ENCODE data around the gene KIRREL3.
"Not testable (repeated sequence)": the region's sequence is repeated elsewhere in the genome, so short reads cannot be mapped to it uniquely, and the experiment has no call there.

The KIRREL3 gene

GRCh38 chr11:126996036-126996804 lies 4.3 kb downstream of the KIRREL3 start:
- DNase-seq: no peak

DNA sequence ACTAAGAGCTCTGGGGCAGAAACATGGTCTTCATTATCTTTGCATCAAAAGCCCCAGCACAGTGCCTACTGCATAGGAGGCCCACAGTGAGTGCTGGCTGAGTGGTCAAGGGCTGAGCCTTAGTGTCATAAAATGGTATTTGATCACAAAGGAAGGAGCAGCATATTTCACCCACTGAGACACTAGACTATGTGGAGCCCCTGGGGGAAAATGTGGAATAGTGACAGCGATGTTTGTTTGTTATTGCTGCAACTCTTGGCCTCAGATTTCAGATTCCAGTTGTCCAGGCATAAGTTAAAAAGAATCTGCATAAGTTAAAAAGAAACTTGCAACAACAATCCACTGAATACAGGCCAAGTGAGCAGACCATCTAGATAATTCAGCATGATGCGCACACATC lies 7.0 kb downstream of the KIRREL3 start:
- no peak for DNase-seq

DNA sequence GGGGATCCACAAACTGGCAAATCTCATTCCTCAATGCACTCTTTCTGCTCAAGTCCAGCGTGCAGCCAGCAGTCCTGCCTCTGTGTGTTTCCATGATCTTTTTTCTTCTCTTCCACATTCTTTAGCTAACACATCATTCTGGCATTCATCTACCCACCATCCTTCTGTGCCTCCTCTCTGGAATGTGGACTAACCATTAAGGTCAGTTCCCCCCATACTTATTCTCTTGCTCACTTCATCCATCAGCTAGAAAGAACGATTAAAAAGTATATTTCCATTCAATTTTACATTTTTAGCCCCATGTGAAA lies 7.8 kb downstream of the KIRREL3 start:
- no peak for DNase-seq

DNA sequence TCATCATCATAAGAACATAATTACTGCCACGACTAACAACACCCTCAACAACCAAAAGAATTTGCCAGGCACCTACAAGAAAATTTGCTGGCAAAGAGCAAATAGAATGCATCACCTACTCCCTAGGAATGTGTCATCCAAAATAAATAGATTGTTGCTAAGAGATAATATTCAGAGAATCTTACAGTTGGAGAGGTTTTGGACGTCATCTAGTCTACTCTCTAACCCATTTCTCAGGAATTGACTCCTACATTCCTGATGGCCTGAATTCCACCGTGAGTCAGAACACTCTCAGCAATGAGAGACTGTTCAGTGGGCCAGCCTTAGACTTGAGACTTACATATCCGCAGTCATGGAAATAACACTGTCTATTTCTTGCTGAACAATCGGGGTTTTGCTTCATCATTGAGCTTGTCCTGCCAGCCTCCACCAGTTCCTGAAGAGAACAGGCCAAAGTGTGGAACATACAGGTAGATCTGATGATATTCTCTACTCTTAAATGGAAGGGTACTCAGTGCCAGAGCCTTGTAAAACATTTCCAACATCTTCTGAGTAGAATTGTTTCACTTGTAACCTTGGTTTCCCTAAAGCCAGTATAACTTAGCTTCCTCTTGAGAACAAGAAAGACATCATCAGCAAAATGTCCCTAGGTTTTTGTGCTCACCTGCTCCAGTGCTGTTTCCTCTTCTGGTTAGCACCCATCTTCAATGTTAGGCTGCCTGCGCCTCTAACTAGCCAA lies 8.3 kb downstream of the KIRREL3 start:
- no peak for DNase-seq

- no peak for DNase-seq
Observed at GRCh38 chr11:126991596-126991995, 9.0 kb downstream of the KIRREL3 start.

GRCh38 chr11:126990716-126991480 lies 9.7 kb downstream of the KIRREL3 start:
- no peak for DNase-seq

DNA sequence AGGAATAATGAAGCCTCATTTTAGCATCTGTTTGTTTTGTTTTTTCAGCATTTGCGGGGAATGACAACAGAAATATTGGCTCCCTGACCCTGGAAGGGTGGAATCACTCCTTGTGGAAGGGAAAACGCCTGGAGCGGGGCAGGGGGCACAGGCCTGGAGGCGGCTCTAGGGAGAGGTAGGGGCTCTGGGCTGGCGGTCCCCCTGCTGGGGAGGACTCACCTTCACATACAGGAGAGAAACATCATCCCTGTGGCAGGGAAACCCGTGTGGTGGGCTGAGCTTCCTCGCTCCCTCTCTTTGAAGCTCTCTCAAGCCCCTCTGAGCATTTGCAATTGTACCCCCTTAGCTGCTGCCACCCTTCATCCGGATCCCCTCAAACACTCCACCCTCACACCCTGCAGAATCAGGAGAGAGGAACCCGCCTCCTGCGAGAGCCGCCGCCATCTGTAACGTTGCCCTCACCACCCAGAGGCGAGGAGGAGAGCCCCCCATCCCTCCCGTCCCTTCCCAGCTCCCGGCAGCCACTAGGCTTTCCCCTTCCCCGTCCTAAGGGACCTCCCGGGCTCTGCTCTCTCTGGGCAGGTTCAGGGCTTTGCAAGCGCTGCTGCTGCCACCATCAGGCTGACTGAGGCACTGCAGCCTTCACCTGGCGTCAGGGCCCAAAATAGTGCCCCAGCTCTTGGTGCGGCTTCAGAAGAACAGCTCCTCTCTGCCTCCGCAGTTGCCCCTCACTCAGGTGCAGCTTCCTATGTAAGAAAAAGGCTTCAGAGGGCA lies 10.4 kb downstream of the KIRREL3 start:
- peak; percentile 52 to 72 (median 60) for DNase-seq

GRCh38 chr11:126988655-126989054 lies 11.9 kb downstream of the KIRREL3 start:
- no peak for DNase-seq

DNA sequence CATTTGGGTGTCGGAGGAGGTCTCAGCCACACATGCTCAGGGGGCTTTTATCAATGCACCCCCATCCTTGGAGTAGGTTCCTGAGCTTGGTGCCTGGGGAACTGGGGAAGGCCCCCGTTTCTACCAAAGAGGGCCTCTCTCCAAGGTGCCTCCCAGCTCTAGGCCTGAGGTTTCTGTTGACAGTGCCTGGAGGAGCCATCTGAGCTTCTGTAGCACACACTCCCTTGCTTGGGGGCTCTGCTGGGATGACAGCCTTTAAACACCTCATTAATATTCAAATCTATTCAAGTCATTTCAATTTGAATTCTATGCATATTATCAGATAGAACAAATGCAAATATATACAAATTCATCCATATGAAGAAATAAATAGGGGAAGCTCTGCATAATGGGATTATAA lies 18.9 kb downstream of the KIRREL3 start:
- DNase-seq: peak in 1 of 3 donors; percentile 7

DNA sequence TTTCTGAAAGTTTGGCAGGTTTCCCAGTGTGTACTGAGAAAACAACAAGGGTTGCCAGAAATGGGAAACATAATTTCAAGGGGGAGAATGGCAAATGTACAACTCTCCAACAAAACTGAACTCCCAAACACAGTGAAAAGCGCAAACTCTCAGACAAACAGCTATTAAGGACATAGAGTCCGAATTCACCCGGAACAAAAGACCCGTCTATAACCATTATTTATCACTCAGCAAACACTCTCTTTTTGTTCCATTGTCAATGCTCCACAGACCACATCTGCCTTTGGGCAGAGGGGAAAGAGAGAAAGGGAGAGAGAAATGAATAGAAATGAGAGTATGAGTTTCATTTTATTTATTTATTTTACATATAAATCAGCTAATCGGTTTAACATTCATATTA lies 21.7 kb downstream of the KIRREL3 start:
- DNase-seq: no peak

GRCh38 chr11:126978165-126978564 lies 22.4 kb downstream of the KIRREL3 start:
- no peak for DNase-seq

- DNase-seq: no peak
Observed at GRCh38 chr11:126973051-126973450, 27.5 kb downstream of the KIRREL3 start.

DNA sequence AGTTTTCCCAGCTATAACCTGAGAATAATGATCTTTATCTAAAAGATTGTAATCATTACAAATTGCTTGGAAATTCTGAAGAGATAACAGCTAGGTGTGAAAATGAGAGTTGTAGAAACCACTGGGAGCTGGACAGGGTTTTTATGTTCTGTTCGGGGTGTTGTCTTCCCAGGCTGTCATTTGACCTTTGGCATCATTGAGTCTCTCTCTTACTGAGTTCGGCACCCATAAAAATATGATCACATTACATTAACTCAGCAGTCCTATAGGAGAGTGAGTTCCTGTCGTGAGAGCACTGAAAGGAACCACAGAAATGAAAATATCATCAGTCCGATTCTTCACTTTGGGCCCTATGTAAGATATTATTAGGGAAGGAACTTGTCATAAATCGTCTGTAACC lies 29.3 kb downstream of the KIRREL3 start:
- DNase-seq: no peak

DNA sequence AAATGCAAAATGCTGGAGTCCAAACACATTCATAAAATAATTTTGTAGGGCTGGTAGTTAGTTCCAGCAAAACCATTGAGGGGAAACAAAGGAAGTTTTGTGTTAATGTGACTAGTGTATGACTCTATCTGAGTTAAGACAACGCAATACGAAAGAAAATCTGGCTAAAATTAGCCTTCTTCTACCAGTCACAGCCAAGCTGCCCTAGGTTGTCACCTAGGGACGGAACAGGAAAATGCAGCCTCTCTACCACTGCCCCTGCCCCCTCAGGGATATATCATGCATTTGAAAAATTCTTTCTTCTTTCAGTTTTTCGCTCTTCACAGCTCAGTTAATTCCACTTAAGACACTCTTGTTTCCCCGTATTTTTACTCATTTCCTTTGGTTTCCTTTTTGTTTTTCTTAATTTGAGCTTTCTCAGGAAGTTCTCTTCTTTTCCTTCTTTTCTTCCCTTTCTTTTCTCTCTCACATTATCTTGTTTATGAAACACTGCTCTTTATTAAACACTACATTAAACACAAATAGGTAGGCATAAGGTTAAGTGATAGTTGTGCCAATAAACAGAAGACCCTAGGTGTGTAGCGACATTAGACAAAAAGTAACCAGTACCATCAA lies 30.6 kb downstream of the KIRREL3 start:
- DNase-seq: no peak

DNA sequence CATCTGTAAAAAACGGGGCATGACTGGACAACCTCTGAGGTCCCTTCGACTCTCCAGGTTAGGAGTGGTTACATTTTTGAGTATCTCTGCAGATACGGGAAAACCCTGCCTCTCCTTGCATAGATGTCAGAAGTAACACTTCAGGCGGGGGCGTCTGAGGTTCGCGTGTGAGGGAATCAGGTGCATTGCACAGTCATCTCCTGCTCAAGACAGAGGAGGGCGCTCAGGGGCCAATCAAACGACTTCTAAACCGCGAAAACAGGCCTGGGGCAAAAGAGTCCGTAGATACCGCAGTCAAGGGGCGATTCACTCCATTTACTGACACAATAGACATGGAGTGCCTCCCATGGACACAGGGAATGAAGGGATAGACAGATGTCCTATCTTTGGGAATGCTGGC lies 31.7 kb downstream of the KIRREL3 start:
- no peak for DNase-seq

DNA sequence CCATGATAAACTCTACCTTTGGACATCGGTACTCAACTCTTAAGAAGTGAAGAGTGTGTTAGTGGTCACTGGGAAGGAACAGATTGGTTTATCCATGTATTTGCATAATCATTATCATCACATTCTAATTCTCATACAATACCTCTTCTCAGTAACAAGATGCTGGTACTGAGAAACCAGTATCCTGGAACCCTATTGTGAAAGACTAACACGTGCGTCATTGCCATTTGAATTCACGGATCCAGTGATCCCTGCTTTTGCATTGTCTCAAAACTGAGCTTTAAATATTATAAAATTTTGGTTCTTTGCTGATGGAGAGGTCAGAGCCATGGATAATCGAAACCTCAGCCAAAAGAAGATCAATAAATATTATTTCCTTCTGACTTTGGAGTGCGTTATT lies 35.2 kb downstream of the KIRREL3 start:
- no peak for DNase-seq

- DNase-seq: no peak
Observed at GRCh38 chr11:126963603-126964363, 36.8 kb downstream of the KIRREL3 start.

DNA sequence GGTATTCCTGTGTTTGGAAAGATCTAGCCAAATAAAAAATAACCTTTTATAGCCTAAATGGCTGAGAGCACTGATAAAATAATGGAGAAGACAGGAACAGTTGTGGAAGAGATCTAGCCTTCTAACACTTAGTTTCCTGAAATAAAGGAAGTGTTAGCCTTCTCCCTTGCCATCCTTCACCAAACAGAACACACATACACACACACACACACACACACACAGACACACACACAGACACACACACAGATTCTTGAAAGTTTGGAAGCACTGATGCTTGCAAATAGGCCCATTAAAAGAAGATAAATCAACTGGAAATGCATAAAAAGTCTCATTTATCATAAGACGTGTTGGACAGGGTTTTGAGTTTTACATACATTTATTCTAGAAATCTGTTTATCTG lies 37.5 kb downstream of the KIRREL3 start:
- DNase-seq: no peak

DNA sequence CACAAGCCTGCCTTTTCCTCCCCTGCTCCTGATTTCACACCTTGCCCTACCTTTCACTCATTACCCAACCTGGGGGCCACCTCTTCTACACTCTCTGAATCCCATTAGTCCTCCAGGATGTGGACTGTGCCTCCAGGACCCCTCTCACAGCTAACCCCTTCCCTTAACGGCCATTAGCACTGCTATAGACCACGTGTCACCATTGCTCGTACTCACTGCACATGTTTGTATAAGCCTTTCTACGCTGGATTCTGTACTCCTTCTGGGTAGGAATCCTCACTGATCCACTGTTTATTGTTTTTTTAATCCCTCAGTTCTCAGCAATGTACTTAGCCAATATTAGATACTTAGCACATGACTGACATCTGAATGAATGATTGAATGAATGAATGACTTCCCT lies 40.9 kb downstream of the KIRREL3 start:
- DNase-seq: no peak

GRCh38 chr11:126956635-126957034 lies 43.9 kb downstream of the KIRREL3 start:
- no peak for DNase-seq

DNA sequence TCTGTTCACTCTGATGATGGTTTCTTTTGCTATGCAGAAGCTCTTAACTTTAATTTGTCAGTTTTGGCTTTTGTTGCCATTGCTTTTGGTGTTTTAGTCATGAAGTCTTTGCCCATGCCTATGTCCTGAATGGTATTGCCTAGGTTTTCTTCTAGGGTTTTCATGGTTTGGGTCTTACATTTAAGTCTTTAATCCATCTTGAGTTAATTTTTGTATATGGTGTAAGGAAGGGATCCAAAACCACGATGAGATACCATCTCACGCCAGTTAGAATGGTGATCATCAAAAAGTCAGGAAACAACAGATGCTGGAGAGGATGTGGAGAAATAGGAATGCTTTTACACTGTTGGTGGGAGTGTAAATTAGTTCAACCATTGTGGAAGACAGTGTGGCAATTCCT lies 48.0 kb downstream of the KIRREL3 start:
- not testable (repeated sequence) for DNase-seq

GRCh38 chr11:126951465-126951864 lies 49.1 kb downstream of the KIRREL3 start:
- DNase-seq: no peak

Data from suppressor macrophage treated with lipopolysaccharide for 1 hour (primary cell).